ENCODE measurements around the gene GLUD2.
A peak's percentile ranks its signal among the peaks of the same experiment; 100 is the strongest.

GLUD2 gene

GRCh38 chrX:121047441-121048419 is at the start of gene GLUD2:
TSS of gene GLUD2 (plus strand) at chrX:121047610. CDS start at chrX:121047685, 75 bp downstream.
- TF ChIP-seq CTCF (conservative IDR thresholded peaks at IDR 0.05; ENCODE audit: control insufficient read depth, insufficient read depth, low read depth, low read length) = peak; percentile 11
- H3K4me3 ChIP-seq (ENCODE audit: control insufficient read depth, low read depth, low read length) = peak within 1 kb of the TSS; percentile 37
- DNase-seq (ENCODE audit: low read depth) = peak; percentile 31

GRCh38 chrX:120999413-120999812 is 48.0 kb upstream of the GLUD2 start:
- TF ChIP-seq CTCF (conservative IDR thresholded peaks at IDR 0.05; ENCODE audit: control insufficient read depth, insufficient read depth, low read depth, low read length) = no peak
- no peak overlapping the region for H3K4me3 ChIP-seq (ENCODE audit: control insufficient read depth, low read depth, low read length)

GRCh38 chrX:121000589-121000988 is 46.8 kb upstream of the GLUD2 start:
- DNase-seq (ENCODE audit: low read depth) = peak; percentile 57
- TF ChIP-seq CTCF (conservative IDR thresholded peaks at IDR 0.05; ENCODE audit: control insufficient read depth, insufficient read depth, low read depth, low read length) = peak; percentile 47
- no peak overlapping the region for H3K4me3 ChIP-seq (ENCODE audit: control insufficient read depth, low read depth, low read length)

More at GRCh38 chrX:120999413-120999812, 48.0 kb upstream of the GLUD2 start:
- DNase-seq (ENCODE audit: low read depth) = no peak

- DNase-seq (ENCODE audit: low read depth) = peak; percentile 23
- H3K4me3 ChIP-seq (ENCODE audit: control insufficient read depth, low read depth, low read length) = no peak overlapping the region
- TF ChIP-seq CTCF (conservative IDR thresholded peaks at IDR 0.05; ENCODE audit: control insufficient read depth, insufficient read depth, low read depth, low read length) = no peak
These were observed 38.5 kb upstream of the GLUD2 start for GRCh38 chrX:121008920-121009319.

GRCh38 chrX:121009764-121010163 is 37.6 kb upstream of the GLUD2 start:
- H3K4me3 ChIP-seq (ENCODE audit: control insufficient read depth, low read depth, low read length) = no peak overlapping the region
- no peak for DNase-seq (ENCODE audit: low read depth)
- no peak for TF ChIP-seq CTCF (conservative IDR thresholded peaks at IDR 0.05; ENCODE audit: control insufficient read depth, insufficient read depth, low read depth, low read length)

- TF ChIP-seq CTCF (conservative IDR thresholded peaks at IDR 0.05; ENCODE audit: control insufficient read depth, insufficient read depth, low read depth, low read length) = no peak
- no peak overlapping the region for H3K4me3 ChIP-seq (ENCODE audit: control insufficient read depth, low read depth, low read length)
- peak; percentile 35 for DNase-seq (ENCODE audit: low read depth)
These were observed 37.2 kb upstream of the GLUD2 start for GRCh38 chrX:121010218-121010617.

All from fibroblast of mammary gland (primary cell).